K562 (cell line): ENCODE data around the gene KRT1. TPM values are rescaled to one million over a fixed set of nuclear protein-coding genes. Genes with fewer than 3 reads are reported as not detected.
A peak's percentile ranks its signal among the peaks of the same experiment; 100 is the strongest.

Experiments used
- ATAC-seq: fragments of 200-7000 bp; cut with Tn5 transposase; 3 replicates; pipeline ENCODE4 v1.9.1; 2020; ENCODE audit warnings: moderate library complexity
- BruUV-seq: library from RNA; stranded (reverse); fragments of 400-500 nt; replicated peaks from 2 replicates; lab custom pipeline; 2021; lab: Mats Ljungman, UMichigan
- CTCF ChIA-PET: fragments of 300-600 bp; formaldehyde crosslinking; extraction: SDS; loops from one replicate; lab custom pipeline; 2021; ENCODE audit warnings: low intra/inter-chr PET ratio; lab: Yijun Ruan, JAX
- POLR2A ChIA-PET: fragments of 300-600, 350-650 bp; sonication (Branson Sonifier 250); formaldehyde crosslinking; extraction: SDS; loops from one replicate; lab custom pipeline; 2021; ENCODE audit warnings: antibody characterized with exemption, inconsistent platforms; lab: Yijun Ruan, JAX
- DNase-seq, 4 experiments: peaks; one replicate each; pipeline versions ENCODE4 v3.0.0 to v3.0.0-alpha.2; 2011 to 2018; ENCODE audit warnings: low spot score in 3 of 4, mixed read lengths in 3 of 4; ENCODE audit errors: extremely low read depth in 1 of 4
- FAIRE-seq: peaks from 2 replicates; lab custom pipeline; 2011; peaks lifted over from hg19 to GRCh38; lab: Jason Lieb, UNC
- H2AFZ ChIP-seq: 2 replicates; pipeline ENCODE4 v1.6.0; 2011; ENCODE audit warnings: low read depth, low read length, control low read depth, inconsistent platforms
- H3K27ac ChIP-seq: fragments of 200-600 bp; 3 replicates; pipeline ENCODE4 v1.8.0; 2011; ENCODE audit warnings: low read depth, mild to moderate bottlenecking, control low read depth, inconsistent platforms, low read length, moderate library complexity, mixed read lengths; ENCODE audit errors: extremely low read depth
- H3K27me3 ChIP-seq, 2 experiments: fragments of 300-600 bp in 1 of 2; 2 replicates in 1 of 2; 3 replicates in 1 of 2; pipeline versions ENCODE4 v1.6.0 to v1.8.0; 2011; ENCODE audit warnings: inconsistent platforms in 2 of 2, low read length in 2 of 2, mild to moderate bottlenecking in 1 of 2, mixed read lengths in 1 of 2, moderate library complexity in 1 of 2; ENCODE audit not compliant: control insufficient read depth in 2 of 2, insufficient read depth in 2 of 2
- H3K36me3 ChIP-seq: fragments of 300-600 bp; 3 replicates; pipeline ENCODE4 v1.8.0; 2011; ENCODE audit warnings: mild to moderate bottlenecking, low read length, inconsistent platforms; ENCODE audit not compliant: control insufficient read depth, insufficient read depth
- H3K4me1 ChIP-seq, 2 experiments: fragments of 200-600 bp in 1 of 2; replicated peaks in 1 of 2; 2 replicates in 1 of 2; 3 replicates in 1 of 2; pipeline versions ENCODE4 v1.5.1 to v1.8.0; 2011; ENCODE audit warnings: inconsistent platforms in 2 of 2, low read length in 2 of 2, mild to moderate bottlenecking in 1 of 2, mixed read lengths in 1 of 2, moderate library complexity in 1 of 2; ENCODE audit not compliant: control insufficient read depth in 2 of 2, insufficient read depth in 2 of 2
- H3K4me2 ChIP-seq: 2 replicates; pipeline ENCODE4 v1.6.1; 2011; ENCODE audit warnings: low read length, control low read depth, inconsistent platforms, mixed read lengths; ENCODE audit not compliant: insufficient read depth
- H3K4me3 ChIP-seq: fragments of 200-600 bp; sonication (generic), shearing (Covaris generic); 2 replicates; pipeline ENCODE4 v1.5.1; 2016; ENCODE audit warnings: control low read depth, inconsistent platforms
- H3K79me2 ChIP-seq: fragments of 200-600 bp; 3 replicates; pipeline ENCODE4 v1.8.0; 2011; ENCODE audit warnings: low read length, inconsistent platforms; ENCODE audit not compliant: control insufficient read depth, insufficient read depth
- H3K9ac ChIP-seq, 2 experiments: 2 replicates each; pipeline versions ENCODE4 v1.6.0 to v1.6.1; 2011; ENCODE audit warnings: low read depth in 2 of 2, low read length in 2 of 2, control low read depth in 1 of 2, inconsistent platforms in 1 of 2, mild to moderate bottlenecking in 1 of 2, mixed read lengths in 1 of 2; ENCODE audit not compliant: insufficient read depth in 1 of 2
- H3K9me1 ChIP-seq: one replicate; pipeline ENCODE4 v1.6.0; 2011; ENCODE audit warnings: inconsistent platforms, mild to moderate bottlenecking, low read length, moderate library complexity; ENCODE audit not compliant: control insufficient read depth, insufficient read depth
- H3K9me3 ChIP-seq: replicated peaks from 2 replicates; pipeline ENCODE4 v1.5.1; 2011; ENCODE audit warnings: low read depth, low read length, inconsistent platforms; ENCODE audit not compliant: control insufficient read depth, insufficient read depth
- H4K20me1 ChIP-seq: replicated peaks from 2 replicates; pipeline ENCODE4 v1.6.1; 2011; ENCODE audit warnings: low read length, inconsistent platforms, mixed read lengths; ENCODE audit not compliant: control insufficient read depth, insufficient read depth
- CTBP1 ChIP-seq: fragments of 450-650 bp; IDR thresholded peaks from 2 replicates; pipeline ENCODE4 v1.6.1; 2016; ENCODE audit warnings: borderline replicate concordance
- ETV6 ChIP-seq, 3 experiments: fragments of 150-350 bp in 1 of 3; sonication (generic) in 1 of 3; formaldehyde crosslinking in 1 of 3; IDR thresholded peaks; 2 replicates each; pipeline versions ENCODE4 v1.6.1 to v1.8.0; 2014 to 2022; ENCODE audit warnings: borderline replicate concordance in 2 of 3, low read depth in 2 of 3, antibody characterized with exemption in 1 of 3, low read length in 1 of 3, mild to moderate bottlenecking in 1 of 3, missing genetic modification reagents in 1 of 3
- GABPA ChIP-seq: fragments of 200-800 bp; sonication (Bioruptor generic); conservative IDR thresholded peaks from 2 replicates; pipeline ENCODE4 v1.6.1; 2016; ENCODE audit warnings: low read depth, missing genetic modification characterization, missing compliant biosample characterization
- HDGF ChIP-seq: fragments of 450-650 bp; IDR thresholded peaks from 2 replicates; pipeline ENCODE4 v1.6.1; 2016
- HNRNPL ChIP-seq: fragments of 200-400 bp; formaldehyde crosslinking; IDR thresholded peaks from 2 replicates; pipeline ENCODE4 v1.6.1; 2017; ENCODE audit warnings: low read depth, mild to moderate bottlenecking, low read length
- KDM1A ChIP-seq, 2 experiments: fragments of 450-650 bp; IDR thresholded peaks; 2 replicates each; pipeline ENCODE4 v1.6.1; 2016; ENCODE audit warnings: mild to moderate bottlenecking in 2 of 2
- NONO ChIP-seq, 2 experiments: fragments of 200-400 bp in 1 of 2; fragments of 450-650 bp in 1 of 2; formaldehyde crosslinking in 1 of 2; IDR thresholded peaks; 2 replicates each; pipeline ENCODE4 v1.6.1; 2017; ENCODE audit warnings: low read depth in 2 of 2, mild to moderate bottlenecking in 2 of 2, moderate library complexity in 2 of 2, low read length in 1 of 2
- NR4A1 ChIP-seq, 2 experiments: fragments of 250-450 bp in 1 of 2; fragments of 450-650 bp in 1 of 2; sonication (Bioruptor Pico) in 1 of 2; IDR thresholded peaks; 2 replicates each; pipeline versions ENCODE4 v1.4.0 to v1.6.1; 2016 to 2020; ENCODE audit warnings: mild to moderate bottlenecking in 2 of 2, missing compliant biosample characterization in 1 of 2, missing genetic modification characterization in 1 of 2, moderate library complexity in 1 of 2
- RBBP5 ChIP-seq: fragments of 200-600 bp; sonication (generic); IDR thresholded peaks from 2 replicates; pipeline ENCODE4 v1.6.1; 2012; ENCODE audit warnings: borderline replicate concordance, mild to moderate bottlenecking, low read length, control low read depth, inconsistent platforms; ENCODE audit not compliant: insufficient read depth, poor library complexity, severe bottlenecking
- SMAD1 ChIP-seq: fragments of 150-350 bp; IDR thresholded peaks from 2 replicates; pipeline ENCODE4 v1.6.1; 2014; ENCODE audit warnings: low read length, low read depth; ENCODE audit not compliant: partially characterized antibody
- SMAD2 ChIP-seq: fragments of 150-350 bp; IDR thresholded peaks from 2 replicates; pipeline ENCODE4 v1.6.1; 2014; ENCODE audit warnings: low read depth, mild to moderate bottlenecking, low read length
- XRCC3 ChIP-seq: fragments of 450-650 bp; IDR thresholded peaks from 2 replicates; pipeline ENCODE4 v1.6.1; 2017; ENCODE audit warnings: mild to moderate bottlenecking, moderate library complexity
- YY1 ChIP-seq, 3 experiments: IDR thresholded peaks; 2 replicates each; pipeline ENCODE4 v1.6.1; 2011; ENCODE audit warnings: low read length in 2 of 3, mild to moderate bottlenecking in 2 of 3, moderate library complexity in 2 of 3, borderline replicate concordance in 1 of 3, control low read depth in 1 of 3, low read depth in 1 of 3; ENCODE audit not compliant: insufficient read depth in 3 of 3, insufficient replicate concordance in 2 of 3, control insufficient read depth in 1 of 3, insufficient read length in 1 of 3; ENCODE audit errors: extremely low read depth in 1 of 3
- ZKSCAN1 ChIP-seq: fragments of 150-350 bp; IDR thresholded peaks from 2 replicates; pipeline ENCODE4 v1.6.1; 2016; ENCODE audit warnings: low read depth, low read length
- WGBS: fragments of 100-300 bp; shearing (Covaris generic); methylation state at CpG from one replicate; pipeline ENCODE4 v1.1.6; 2016; ENCODE audit warnings: low coverage, mixed read lengths; ENCODE audit not compliant: insufficient coverage; ENCODE audit errors: missing lambda C conversion rate; 5-methylcytosine and 5-hydroxymethylcytosine counted together
- in situ Hi-C: fragments of 300-500 bp; cut with MboI; formaldehyde crosslinking; loops from 4 replicates; pipeline ENCODE4 v1.15.0; 2018; ENCODE audit warnings: inconsistent platforms, mixed read lengths
- intact Hi-C: fragments of 100-400 bp; cut with micrococcal nuclease; formaldehyde crosslinking; loops from 2 replicates; pipeline ENCODE4 v1.14.2; 2022
- polyA plus RNA-seq, 8 experiments: library from polyadenylated mRNA; depleted of rRNA in 4 of 8; stranded (reverse) in 5 of 8; unstranded in 3 of 8; fragments of >200 nt; fragmentation: Nextera tagmentation in 2 of 8; fragmentation: Illumina TruSeq in 1 of 8; extraction: Ambion mirVana in 2 of 8; extraction: Trizol in 1 of 8; gene quantifications; 2 replicates each; pipeline versions ENCODE4 v1.2.1 to v1.2.3, GENCODE V29; 2011 to 2014; ENCODE audit warnings: inconsistent platforms in 1 of 8, missing spikeins in 1 of 8
- total RNA-seq, 7 experiments: library from RNA; depleted of rRNA in 6 of 7; stranded (reverse); fragments of >200 nt in 6 of 7; fragmentation: Illumina TruSeq in 2 of 7; extraction: Trizol in 2 of 7; gene quantifications; 2 replicates each; pipeline versions ENCODE4 v1.2.1 to v1.2.3, GENCODE V29; 2011 to 2021; ENCODE audit warnings: low replicate concordance in 1 of 7
- TF ChIP-seq, protein P1 (sequence below): sonication (generic); formaldehyde crosslinking; IDR thresholded peaks from 2 replicates; pipeline ENCODE4 v1.5.0; 2020; ENCODE audit warnings: missing genetic modification reagents
- TF ChIP-seq, protein P2 (sequence below): sonication (generic); formaldehyde crosslinking; IDR thresholded peaks from 2 replicates; pipeline ENCODE4 v1.8.0; 2022; ENCODE audit warnings: missing genetic modification reagents, mild to moderate bottlenecking, moderate library complexity, borderline replicate concordance

The KRT1 gene
- total and polyA plus RNA-seq, 9 of the 15 experiments (the other 6 are each of a cell fraction or from before 2014, with no cell fraction given) = 0.18 TPM; not detected in 8

DNA sequence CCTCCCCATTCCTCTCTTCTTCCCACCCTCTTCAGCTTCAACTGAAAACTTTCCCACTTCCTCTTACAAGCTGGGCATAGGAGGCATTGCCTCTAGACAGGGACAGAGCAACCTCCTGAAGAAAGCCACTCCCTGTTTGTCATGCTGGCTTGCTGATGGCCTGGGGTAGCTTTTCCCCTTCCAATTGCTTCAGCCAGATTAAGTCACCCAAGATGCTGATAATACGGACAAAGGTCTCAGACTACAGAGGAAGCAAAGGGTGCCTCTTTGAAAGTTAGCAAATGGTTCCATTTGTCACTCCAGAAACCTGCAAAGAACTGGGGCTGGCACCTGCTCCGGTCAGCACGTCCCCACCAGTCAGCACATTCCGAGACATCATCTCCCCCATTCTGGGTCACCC, 34.2 kb downstream of the KRT1 start (continued):
- TF ChIP-seq NONO (IDR thresholded peaks at IDR 0.05; ENCODE audit: low read depth in 2 of 2, low read length in 1 of 2) = no peak
- TF ChIP-seq NR4A1 (CRISPR knock-in tag; IDR thresholded peaks at IDR 0.05) = no peak
- no peak for TF ChIP-seq NR4A1 (tag; IDR thresholded peaks at IDR 0.05)
- no peak for TF ChIP-seq ZKSCAN1
- TF ChIP-seq GABPA = no peak
- TF ChIP-seq HDGF = no peak

- H3K4me3 ChIP-seq = no peak overlapping the region
- FAIRE-seq (no peak), DNase-seq (peak; percentile 27 to 43 (median 40)), ATAC-seq (peak; percentile 70)
- H3K4me1 ChIP-seq = peaks cover 21 to 33% of the 10 kb centered on the region in 2 experiments
- in situ Hi-C loops (no loop called here), intact Hi-C loops (no loop called here)
- ChIA-PET POLR2A (interaction anchor here (0.7 to 1.0 kb wide), 3 partner anchors 11 to 187 kb away, joined by 3 to 4 read pairs (median 3); no protein-coding TSS in a partner anchor), CTCF (no interaction called here)
- H3K4me2 ChIP-seq = peak overlapping the region; percentile 45; the same call in 1 of the 2 replicates
- no peaks in the 10 kb centered on the region for H3K36me3 ChIP-seq
- WGBS = 29% methylated on average over 5 of the region's 7 CpGs
- H3K27me3 ChIP-seq = no peaks in the 10 kb centered on the region
- no peaks in the 10 kb centered on the region for H3K79me2 ChIP-seq
- peak overlapping the region; percentile 20; the same call in 1 of the 3 replicates for H3K27ac ChIP-seq
- H2AFZ ChIP-seq = peak overlapping the region; percentile 77
- H3K9ac ChIP-seq = peak overlapping the region in 1 of 2 experiments; percentile 6; a peak in 1 of 4 replicates
- H4K20me1 ChIP-seq = no peaks in the 10 kb centered on the region
- BruUV-seq = no TSS peak
- no peaks in the 10 kb centered on the region for H3K9me3 ChIP-seq
- no peaks in the 10 kb centered on the region for H3K9me1 ChIP-seq
- TF ChIP-seq KDM1A (IDR thresholded peaks at IDR 0.05) (no peak), YY1 (IDR thresholded peaks at IDR 0.05; ENCODE audit: borderline replicate concordance in 1 of 3, control insufficient read depth in 1 of 3, extremely low read depth in 1 of 3, insufficient read depth in 3 of 3, insufficient read length in 1 of 3, insufficient replicate concordance in 2 of 3, low read depth in 1 of 3, low read length in 2 of 3) (no peak), HNRNPL (no peak), SMAD1 (no peak), XRCC3 (no peak), SMAD2 (no peak), RBBP5 (no peak), ETV6 (IDR thresholded peaks at IDR 0.05; ENCODE audit: borderline replicate concordance in 1 of 2, low read depth in 2 of 2, low read length in 1 of 2) (no peak), ETV6 (CRISPR knock-in tag; IDR thresholded peaks at IDR 0.05; ENCODE audit: borderline replicate concordance) (no peak), CTBP1 (peak; percentile 49; the same call in 1 of the 2 replicates)
- TF ChIP-seq, protein P1, sequence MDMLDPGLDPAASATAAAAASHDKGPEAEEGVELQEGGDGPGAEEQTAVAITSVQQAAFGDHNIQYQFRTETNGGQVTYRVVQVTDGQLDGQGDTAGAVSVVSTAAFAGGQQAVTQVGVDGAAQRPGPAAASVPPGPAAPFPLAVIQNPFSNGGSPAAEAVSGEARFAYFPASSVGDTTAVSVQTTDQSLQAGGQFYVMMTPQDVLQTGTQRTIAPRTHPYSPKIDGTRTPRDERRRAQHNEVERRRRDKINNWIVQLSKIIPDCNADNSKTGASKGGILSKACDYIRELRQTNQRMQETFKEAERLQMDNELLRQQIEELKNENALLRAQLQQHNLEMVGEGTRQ = no peak
- TF ChIP-seq, protein P2, sequence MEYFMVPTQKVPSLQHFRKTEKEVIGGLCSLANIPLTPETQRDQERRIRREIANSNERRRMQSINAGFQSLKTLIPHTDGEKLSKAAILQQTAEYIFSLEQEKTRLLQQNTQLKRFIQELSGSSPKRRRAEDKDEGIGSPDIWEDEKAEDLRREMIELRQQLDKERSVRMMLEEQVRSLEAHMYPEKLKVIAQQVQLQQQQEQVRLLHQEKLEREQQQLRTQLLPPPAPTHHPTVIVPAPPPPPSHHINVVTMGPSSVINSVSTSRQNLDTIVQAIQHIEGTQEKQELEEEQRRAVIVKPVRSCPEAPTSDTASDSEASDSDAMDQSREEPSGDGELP (CRISPR knock-in tag) = 0 out of 2 replicates have a peak, but pooled peaks have one; percentile 24
Observed at GRCh38 chr12:52645120-52645761, 35.0 kb downstream of the KRT1 start.
